ENCODE data around the gene MINAR1.

MINAR1 gene

DNA sequence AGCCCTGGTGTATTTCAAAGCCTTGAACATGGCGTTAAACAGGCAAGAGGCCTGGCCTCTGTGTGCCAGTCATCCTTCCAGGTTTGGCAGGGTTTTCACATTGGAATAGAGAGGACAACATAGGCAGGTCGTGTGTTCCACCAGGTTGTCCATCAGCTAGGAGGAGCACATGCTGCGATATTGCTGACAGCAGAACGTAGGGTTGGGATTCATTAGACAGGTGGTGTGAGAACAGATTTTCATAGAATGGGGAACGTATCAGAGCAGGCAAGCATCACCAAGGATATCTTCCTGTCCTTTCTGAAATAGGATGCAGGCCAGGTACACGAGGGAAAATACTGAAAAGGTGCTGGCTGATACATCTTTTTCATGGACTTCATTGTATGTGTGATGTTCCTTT, 26.4 kb downstream of the MINAR1 start:
- H3K36me3 ChIP-seq (replicated peaks; ENCODE audit: insufficient read depth, low read length), result no peaks in the 10 kb centered on the region
- no peak overlapping the region for H3K27ac ChIP-seq (ENCODE audit: low read length)
- no peak overlapping the region for H2AFZ ChIP-seq (ENCODE audit: low read length)
- H3K9ac ChIP-seq (ENCODE audit: low read length), result no peak overlapping the region
- no peaks in the 10 kb centered on the region for H3K9me3 ChIP-seq (replicated peaks; ENCODE audit: insufficient read depth, low read length)
- no peak for DNase-seq
- H3K27me3 ChIP-seq (replicated peaks; ENCODE audit: insufficient read depth, low read length), result no peaks in the 10 kb centered on the region
- H3K9me2 ChIP-seq (replicated peaks; ENCODE audit: insufficient read depth, low read length), result no peaks in the 10 kb centered on the region
- peaks cover 8% of the 10 kb centered on the region for H3K4me1 ChIP-seq (ENCODE audit: low read length)
- no peaks in the 10 kb centered on the region for H4K20me1 ChIP-seq (ENCODE audit: insufficient read depth, low read length)
- H3K4me3 ChIP-seq (ENCODE audit: low read length), result no peak overlapping the region
- H3K79me2 ChIP-seq (ENCODE audit: low read length), result no peaks in the 10 kb centered on the region
- peaks cover 3% of the 10 kb centered on the region for H3F3A ChIP-seq (ENCODE audit: insufficient read depth, low read length)
- no peak overlapping the region for H3K4me2 ChIP-seq (ENCODE audit: low read depth, low read length)
- TF ChIP-seq EZH2 (optimal IDR thresholded peaks at IDR 0.05; ENCODE audit: low read depth, low read length), result no peak
- no peak for TF ChIP-seq EZH2phosphoT487 (IDR thresholded peaks at IDR 0.05; ENCODE audit: low read length)
- TF ChIP-seq, protein P1, sequence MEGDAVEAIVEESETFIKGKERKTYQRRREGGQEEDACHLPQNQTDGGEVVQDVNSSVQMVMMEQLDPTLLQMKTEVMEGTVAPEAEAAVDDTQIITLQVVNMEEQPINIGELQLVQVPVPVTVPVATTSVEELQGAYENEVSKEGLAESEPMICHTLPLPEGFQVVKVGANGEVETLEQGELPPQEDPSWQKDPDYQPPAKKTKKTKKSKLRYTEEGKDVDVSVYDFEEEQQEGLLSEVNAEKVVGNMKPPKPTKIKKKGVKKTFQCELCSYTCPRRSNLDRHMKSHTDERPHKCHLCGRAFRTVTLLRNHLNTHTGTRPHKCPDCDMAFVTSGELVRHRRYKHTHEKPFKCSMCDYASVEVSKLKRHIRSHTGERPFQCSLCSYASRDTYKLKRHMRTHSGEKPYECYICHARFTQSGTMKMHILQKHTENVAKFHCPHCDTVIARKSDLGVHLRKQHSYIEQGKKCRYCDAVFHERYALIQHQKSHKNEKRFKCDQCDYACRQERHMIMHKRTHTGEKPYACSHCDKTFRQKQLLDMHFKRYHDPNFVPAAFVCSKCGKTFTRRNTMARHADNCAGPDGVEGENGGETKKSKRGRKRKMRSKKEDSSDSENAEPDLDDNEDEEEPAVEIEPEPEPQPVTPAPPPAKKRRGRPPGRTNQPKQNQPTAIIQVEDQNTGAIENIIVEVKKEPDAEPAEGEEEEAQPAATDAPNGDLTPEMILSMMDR (IDR thresholded peaks at IDR 0.05; ENCODE audit: low read length), result no peak

DNA sequence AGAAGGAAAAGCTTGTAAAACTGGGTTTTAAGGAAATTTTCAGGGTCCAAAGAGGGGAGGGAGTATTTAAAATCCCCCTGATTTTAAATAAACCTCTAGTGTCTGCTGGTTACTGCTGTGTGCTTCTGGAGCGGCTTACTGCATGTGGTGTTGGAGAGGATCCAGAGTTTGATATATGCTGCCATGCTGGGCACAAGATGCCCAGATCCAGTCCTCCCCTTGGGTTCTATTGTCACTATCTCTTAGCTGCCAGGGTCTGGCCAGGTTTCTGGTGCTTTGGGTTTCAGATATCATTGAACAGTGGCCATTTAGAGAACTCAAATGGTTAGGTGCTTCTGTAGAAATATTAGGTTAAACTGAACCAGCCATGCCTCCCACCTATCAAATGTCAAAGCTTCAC, 27.5 kb downstream of the MINAR1 start:
- no peaks in the 10 kb centered on the region for H4K20me1 ChIP-seq (ENCODE audit: insufficient read depth, low read length)
- H3K4me2 ChIP-seq (ENCODE audit: low read depth, low read length), result no peak overlapping the region
- no peaks in the 10 kb centered on the region for H3K9me3 ChIP-seq (replicated peaks; ENCODE audit: insufficient read depth, low read length)
- H3K27ac ChIP-seq (ENCODE audit: low read length), result no peak overlapping the region
- H3K36me3 ChIP-seq (replicated peaks; ENCODE audit: insufficient read depth, low read length), result no peaks in the 10 kb centered on the region
- no peak overlapping the region for H3K4me3 ChIP-seq (ENCODE audit: low read length)
- no peak overlapping the region for H3K9ac ChIP-seq (ENCODE audit: low read length)
- no peak for DNase-seq
- H2AFZ ChIP-seq (ENCODE audit: low read length), result no peak overlapping the region
- no peaks in the 10 kb centered on the region for H3K79me2 ChIP-seq (ENCODE audit: low read length)
- no peaks in the 10 kb centered on the region for H3K9me2 ChIP-seq (replicated peaks; ENCODE audit: insufficient read depth, low read length)
- H3F3A ChIP-seq (ENCODE audit: insufficient read depth, low read length), result no peaks in the 10 kb centered on the region
- no peak for TF ChIP-seq EZH2 (optimal IDR thresholded peaks at IDR 0.05; ENCODE audit: low read depth, low read length)
- TF ChIP-seq EZH2phosphoT487 (IDR thresholded peaks at IDR 0.05; ENCODE audit: low read length), result no peak
- TF ChIP-seq, protein P1 (IDR thresholded peaks at IDR 0.05; ENCODE audit: low read length), result no peak
- H3K27me3 ChIP-seq (replicated peaks; ENCODE audit: insufficient read depth, low read length), result no peaks in the 10 kb centered on the region
- no peaks in the 10 kb centered on the region for H3K4me1 ChIP-seq (ENCODE audit: low read length)

DNA sequence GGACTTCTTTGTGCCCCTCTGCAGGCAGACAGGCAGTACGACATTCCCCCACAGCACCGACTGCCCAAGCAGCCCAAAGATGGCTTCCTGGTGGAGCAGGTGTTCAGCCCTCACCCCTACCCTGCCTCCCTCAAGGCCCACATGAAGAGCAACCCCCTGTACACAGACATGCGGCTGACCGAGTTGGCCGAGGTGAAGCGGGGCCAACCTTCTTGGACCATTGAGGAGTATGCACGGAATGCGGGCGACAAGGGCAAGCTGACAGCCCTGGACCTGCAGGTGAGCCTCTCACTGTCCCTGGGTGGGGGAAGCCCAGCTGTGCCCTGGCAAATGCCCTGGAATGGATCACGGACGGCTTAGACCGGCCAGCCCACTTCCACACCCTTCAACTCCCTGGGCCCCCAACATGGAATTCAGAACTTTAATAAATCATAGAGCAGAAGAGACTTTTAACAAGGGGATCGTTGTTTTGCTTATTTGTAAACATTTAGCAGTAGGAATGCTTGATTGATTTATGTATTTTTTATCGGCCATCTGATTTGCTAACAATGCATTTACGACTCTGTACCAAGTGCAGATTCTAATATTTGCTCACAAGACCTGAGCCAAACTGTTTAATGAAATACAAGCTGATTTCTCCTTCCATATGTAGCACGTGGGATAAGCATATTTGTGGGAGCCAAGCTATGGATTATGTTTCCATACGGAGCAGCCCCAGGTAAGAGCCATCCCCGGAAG, 31.1 kb downstream of the MINAR1 start:
- H2AFZ ChIP-seq (ENCODE audit: low read length), result no peak overlapping the region
- H3K79me2 ChIP-seq (ENCODE audit: low read length), result no peaks in the 10 kb centered on the region
- DNase-seq, result no peak
- no peaks in the 10 kb centered on the region for H3K36me3 ChIP-seq (replicated peaks; ENCODE audit: insufficient read depth, low read length)
- no peaks in the 10 kb centered on the region for H3F3A ChIP-seq (ENCODE audit: insufficient read depth, low read length)
- no peaks in the 10 kb centered on the region for H3K27me3 ChIP-seq (replicated peaks; ENCODE audit: insufficient read depth, low read length)
- TF ChIP-seq, protein P1 (IDR thresholded peaks at IDR 0.05; ENCODE audit: low read length), result no peak
- TF ChIP-seq EZH2 (optimal IDR thresholded peaks at IDR 0.05; ENCODE audit: low read depth, low read length) (no peak), EZH2phosphoT487 (IDR thresholded peaks at IDR 0.05; ENCODE audit: low read length) (no peak)
- H3K4me3 ChIP-seq (ENCODE audit: low read length), result no peak overlapping the region
- H3K27ac ChIP-seq (ENCODE audit: low read length), result no peak overlapping the region
- no peaks in the 10 kb centered on the region for H3K9me2 ChIP-seq (replicated peaks; ENCODE audit: insufficient read depth, low read length)
- no peak overlapping the region for H3K4me2 ChIP-seq (ENCODE audit: low read depth, low read length)
- no peaks in the 10 kb centered on the region for H3K9me3 ChIP-seq (replicated peaks; ENCODE audit: insufficient read depth, low read length)
- no peak overlapping the region for H3K9ac ChIP-seq (ENCODE audit: low read length)
- no peaks in the 10 kb centered on the region for H4K20me1 ChIP-seq (ENCODE audit: insufficient read depth, low read length)
- H3K4me1 ChIP-seq (ENCODE audit: low read length), result no peaks in the 10 kb centered on the region

Data from MM.1S (cell line).